HepG2 (cell line): Measurements from ENCODE around the gene NRP1. TPM values are rescaled to one million over a fixed set of nuclear protein-coding genes. Genes with fewer than 3 reads are reported as not detected.

Experiments
- CEBPZ ChIP-seq: IDR thresholded peaks from 2 replicates; pipeline ENCODE4 v1.6.1; 2012; ENCODE audit warnings: low read length, improper control_type of control experiment
- FOXJ3 ChIP-seq: sonication (generic); formaldehyde crosslinking; IDR thresholded peaks from 2 replicates; pipeline ENCODE4 v1.4.0; 2020; ENCODE audit warnings: missing genetic modification reagents, mild to moderate bottlenecking, borderline replicate concordance
- SP1 ChIP-seq, 2 experiments: fragments of 450-650 bp in 1 of 2; sonication (generic) in 1 of 2; formaldehyde crosslinking in 1 of 2; IDR thresholded peaks; 2 replicates each; pipeline versions ENCODE4 v1.4.0 to v1.6.1; 2016 to 2020; ENCODE audit warnings: missing genetic modification reagents in 1 of 2
- TCF7L2 ChIP-seq: IDR thresholded peaks from 2 replicates; pipeline ENCODE4 v1.6.1; 2011; ENCODE audit warnings: mild to moderate bottlenecking, low read depth, low read length, moderate library complexity
- ZBTB2 ChIP-seq: sonication (generic); formaldehyde crosslinking; IDR thresholded peaks from 2 replicates; pipeline ENCODE4 v1.8.0; 2022; ENCODE audit warnings: low read depth, missing genetic modification reagents
- ZNF574 ChIP-seq: sonication (generic); formaldehyde crosslinking; IDR thresholded peaks from 2 replicates; pipeline ENCODE4 v1.4.0; 2020; ENCODE audit warnings: missing genetic modification reagents
- polyA plus RNA-seq, 8 experiments: library from polyadenylated mRNA; depleted of rRNA in 3 of 8; stranded (reverse) in 7 of 8; unstranded in 1 of 8; fragments of >200 nt; fragmentation: Illumina TruSeq in 4 of 8; extraction: Trizol in 4 of 8; gene quantifications; 2 replicates each; pipeline versions ENCODE4 v1.2.1 to v1.2.3, GENCODE V29; 2011 to 2016; ENCODE audit warnings: low read depth in 4 of 8, missing spikeins in 1 of 8, mixed read lengths in 1 of 8; ENCODE audit not compliant: insufficient read depth in 1 of 8
- total RNA-seq, 5 experiments: library from RNA; depleted of rRNA; stranded (reverse); fragments of >200 nt; fragmentation: Illumina TruSeq; extraction: Trizol; gene quantifications; 2 replicates each; pipeline ENCODE4 v1.2.3, GENCODE V29; 2016; ENCODE audit warnings: low read depth in 1 of 5

NRP1 gene
- total and polyA plus RNA-seq, 2 of the 13 experiments (the other 11 are each of a cell fraction or from before 2014, with no cell fraction given), result 5.3 to 5.8 TPM

GRCh38 chr10:33272635-33273034 is 61.8 kb downstream of the NRP1 start (continued):
- no peak for TF ChIP-seq CEBPZ
- no peak for TF ChIP-seq SP1 (IDR thresholded peaks at IDR 0.05)
- TF ChIP-seq SP1 (CRISPR knock-in tag; IDR thresholded peaks at IDR 0.05), result no peak
- no peak for TF ChIP-seq FOXJ3
- TF ChIP-seq TCF7L2, result no peak
- no peak for TF ChIP-seq ZBTB2 (CRISPR knock-in tag)
- TF ChIP-seq ZNF574 (CRISPR knock-in tag), result no peak
